BE2C (cell line): ENCODE data around the gene HMMR.
"Not testable (repeated sequence)": the region's sequence is repeated elsewhere in the genome, so short reads cannot be mapped to it uniquely, and the experiment has no call there.

Experiments
- DNase-seq: peaks from one replicate; pipeline ENCODE4 v3.0.0-alpha.2; 2020
- H3K27me3 ChIP-seq: fragments of 250-450 bp; sonication (Bioruptor Pico); 2 replicates; pipeline ENCODE4 v1.5.1; 2020; ENCODE audit warnings: mild to moderate bottlenecking
- H3K36me3 ChIP-seq: fragments of 250-450 bp; sonication (Bioruptor Pico); 2 replicates; pipeline ENCODE4 v1.5.1; 2020; ENCODE audit warnings: mild to moderate bottlenecking
- H3K4me1 ChIP-seq: fragments of 250-450 bp; sonication (Bioruptor Pico); 2 replicates; pipeline ENCODE4 v1.5.1; 2020
- H3K4me3 ChIP-seq: 2 replicates; pipeline ENCODE4 v1.5.1; 2011; ENCODE audit warnings: low read depth, low read length
- H3K9me3 ChIP-seq: fragments of 250-450 bp; sonication (Bioruptor Pico); 2 replicates; pipeline ENCODE4 v1.5.1; 2020
- CTCF ChIP-seq: IDR thresholded peaks from 2 replicates; pipeline ENCODE4 v1.5.1; 2012; ENCODE audit warnings: mild to moderate bottlenecking, low read depth, low read length

Gene HMMR

GRCh38 chr5:163445345-163445744 lies 15.1 kb upstream of the HMMR start:
- Histone ChIP-seq H3K4me3 (no peak overlapping the region), H3K9me3 (no peaks in the 10 kb centered on the region), H3K4me1 (no peaks in the 10 kb centered on the region), H3K36me3 (peaks cover 63% of the 10 kb centered on the region), H3K27me3 (no peaks in the 10 kb centered on the region)
- TF ChIP-seq CTCF: no peak
- no peak for DNase-seq

GRCh38 chr5:163447191-163447590 lies 13.2 kb upstream of the HMMR start:
- no peaks in the 10 kb centered on the region for H3K9me3 ChIP-seq
- no peak for DNase-seq
- H3K36me3 ChIP-seq: peaks cover 51% of the 10 kb centered on the region
- no peak for TF ChIP-seq CTCF
- H3K27me3 ChIP-seq: no peaks in the 10 kb centered on the region
- H3K4me3 ChIP-seq: no peak overlapping the region
- no peaks in the 10 kb centered on the region for H3K4me1 ChIP-seq

DNA sequence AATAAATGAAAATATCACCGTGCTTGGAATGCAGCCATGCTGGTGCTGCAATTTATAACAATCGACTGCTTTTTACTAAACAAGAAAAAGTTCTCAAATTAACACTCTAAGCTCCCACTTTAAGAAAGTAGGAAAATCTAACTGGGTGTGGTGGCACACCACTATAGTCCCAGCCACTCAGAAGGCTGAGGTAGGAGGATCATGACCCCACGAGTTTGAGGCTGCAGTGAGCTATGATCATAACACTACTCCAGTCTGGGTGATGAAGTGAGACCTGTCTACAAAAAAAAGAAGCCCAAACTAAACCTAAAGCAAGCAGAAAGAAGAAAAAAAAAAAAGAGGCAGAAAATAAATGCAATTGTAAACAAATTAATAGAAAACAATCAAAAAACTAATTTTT lies 12.6 kb upstream of the HMMR start:
- Histone ChIP-seq H3K9me3 (no peaks in the 10 kb centered on the region), H3K36me3 (peaks cover 46% of the 10 kb centered on the region), H3K4me1 (no peaks in the 10 kb centered on the region), H3K4me3 (no peak overlapping the region), H3K27me3 (no peaks in the 10 kb centered on the region)
- TF ChIP-seq CTCF: no peak
- no peak for DNase-seq

GRCh38 chr5:163448491-163448890 lies 11.9 kb upstream of the HMMR start:
- DNase-seq: no peak
- Histone ChIP-seq H3K27me3 (no peaks in the 10 kb centered on the region), H3K9me3 (no peaks in the 10 kb centered on the region), H3K36me3 (peaks cover 49% of the 10 kb centered on the region), H3K4me3 (no peak overlapping the region), H3K4me1 (no peaks in the 10 kb centered on the region)
- no peak for TF ChIP-seq CTCF

DNA sequence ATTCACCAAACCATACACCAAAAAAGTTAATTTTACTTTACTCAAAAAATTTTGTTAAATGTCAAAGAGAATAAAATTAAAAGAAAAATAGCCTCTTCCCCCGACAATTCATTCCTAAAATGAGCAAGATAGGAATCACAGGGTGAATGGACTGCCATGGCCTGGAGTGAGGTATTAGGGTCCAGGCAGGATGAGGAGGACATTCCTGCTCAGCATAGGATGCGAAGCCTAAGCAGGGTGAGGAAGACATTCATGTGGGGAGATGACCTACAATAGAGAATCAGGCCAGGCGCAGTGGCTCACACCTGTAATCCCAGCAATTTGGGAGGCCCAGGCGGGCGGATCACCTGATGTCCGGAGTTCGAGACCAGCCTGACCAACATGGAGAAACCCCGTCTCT lies 8.9 kb upstream of the HMMR start:
- no peak for DNase-seq
- no peak overlapping the region for H3K4me3 ChIP-seq
- TF ChIP-seq CTCF: no peak
- no peaks in the 10 kb centered on the region for H3K9me3 ChIP-seq
- H3K4me1 ChIP-seq: no peaks in the 10 kb centered on the region
- peaks cover 36% of the 10 kb centered on the region for H3K36me3 ChIP-seq
- H3K27me3 ChIP-seq: no peaks in the 10 kb centered on the region

- Histone ChIP-seq H3K27me3 (no peaks in the 10 kb centered on the region), H3K9me3 (no peaks in the 10 kb centered on the region), H3K36me3 (peaks cover 22% of the 10 kb centered on the region)
Observed at GRCh38 chr5:163453705-163454104, 6.7 kb upstream of the HMMR start.

DNA sequence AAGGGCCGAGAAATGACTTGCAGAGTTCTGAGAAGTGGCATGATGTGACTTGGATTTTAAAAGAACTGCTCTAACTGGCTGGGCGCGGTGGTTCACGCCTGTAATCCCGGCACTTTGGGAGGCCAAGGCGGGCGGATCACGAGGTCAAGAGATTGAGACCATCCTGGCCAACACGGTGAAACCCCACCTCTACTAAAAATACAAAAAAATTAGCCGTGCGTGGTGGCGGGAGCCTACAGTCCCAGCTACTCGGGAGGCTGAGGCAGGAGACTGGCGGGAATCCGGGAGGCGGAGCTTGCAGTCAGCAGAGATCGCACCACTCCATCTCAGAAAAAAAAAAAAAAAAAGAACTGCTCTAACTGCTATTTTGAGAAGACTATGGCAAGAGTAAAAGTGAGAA lies 5.0 kb upstream of the HMMR start:
- not testable (repeated sequence) for H3K27me3 ChIP-seq, H3K4me1 ChIP-seq, H3K4me3 ChIP-seq, H3K9me3 ChIP-seq, DNase-seq
- peaks cover 18% of the 10 kb centered on the region for H3K36me3 ChIP-seq

More at GRCh38 chr5:163453705-163454104, 6.7 kb upstream of the HMMR start:
- no peaks in the 10 kb centered on the region for H3K4me1 ChIP-seq
- TF ChIP-seq CTCF: no peak
- no peak overlapping the region for H3K4me3 ChIP-seq
- no peak for DNase-seq
